GM10248 (cell line): ENCODE data around the gene API5.
"Not testable (repeated sequence)": the region's sequence is repeated elsewhere in the genome, so short reads cannot be mapped to it uniquely, and the experiment has no call there.

Experiments used
- CTCF ChIA-PET: fragments of 300-600 bp; sonication (Branson Sonifier 250); formaldehyde crosslinking; extraction: SDS; loops from one replicate; lab custom pipeline; 2021; ENCODE audit warnings: antibody characterized with exemption; lab: Yijun Ruan, JAX
- POLR2A ChIA-PET: fragments of 350-650 bp; sonication (Branson Sonifier 250); formaldehyde crosslinking; extraction: SDS; loops from one replicate; lab custom pipeline; 2020; ENCODE audit warnings: antibody characterized with exemption; lab: Yijun Ruan, JAX
- DNase-seq: peaks from one replicate; pipeline ENCODE4 v3.0.0; 2012; ENCODE audit errors: extremely low spot score
- TF ChIP-seq, protein P1 (sequence below): IDR thresholded peaks from 2 replicates; pipeline ENCODE4 v1.5.1; 2012; ENCODE audit warnings: mild to moderate bottlenecking, low read depth; ENCODE audit errors: extremely low read depth, missing control alignments, control extremely low read depth

Gene API5

DNA sequence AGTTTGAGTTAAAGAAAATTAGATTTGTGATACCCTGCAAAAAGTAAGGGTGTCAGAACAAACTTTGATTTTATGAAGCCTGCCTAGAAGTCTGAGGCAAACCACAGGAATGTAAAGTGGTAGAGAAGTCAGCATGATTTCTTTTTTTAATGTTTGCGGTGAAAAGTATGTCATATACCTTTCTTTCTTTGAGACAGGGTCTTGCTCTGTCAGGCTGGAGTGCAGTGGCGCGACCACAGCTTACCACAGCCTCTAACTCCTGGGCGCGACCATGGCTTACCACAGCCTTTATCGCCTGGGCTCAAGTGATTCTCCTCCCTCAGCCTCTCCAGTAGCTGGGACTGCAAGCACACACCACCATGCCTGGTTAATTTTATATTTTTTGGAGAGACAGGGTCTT lies 4.7 kb downstream of the API5 start:
- TF ChIP-seq, protein P1, sequence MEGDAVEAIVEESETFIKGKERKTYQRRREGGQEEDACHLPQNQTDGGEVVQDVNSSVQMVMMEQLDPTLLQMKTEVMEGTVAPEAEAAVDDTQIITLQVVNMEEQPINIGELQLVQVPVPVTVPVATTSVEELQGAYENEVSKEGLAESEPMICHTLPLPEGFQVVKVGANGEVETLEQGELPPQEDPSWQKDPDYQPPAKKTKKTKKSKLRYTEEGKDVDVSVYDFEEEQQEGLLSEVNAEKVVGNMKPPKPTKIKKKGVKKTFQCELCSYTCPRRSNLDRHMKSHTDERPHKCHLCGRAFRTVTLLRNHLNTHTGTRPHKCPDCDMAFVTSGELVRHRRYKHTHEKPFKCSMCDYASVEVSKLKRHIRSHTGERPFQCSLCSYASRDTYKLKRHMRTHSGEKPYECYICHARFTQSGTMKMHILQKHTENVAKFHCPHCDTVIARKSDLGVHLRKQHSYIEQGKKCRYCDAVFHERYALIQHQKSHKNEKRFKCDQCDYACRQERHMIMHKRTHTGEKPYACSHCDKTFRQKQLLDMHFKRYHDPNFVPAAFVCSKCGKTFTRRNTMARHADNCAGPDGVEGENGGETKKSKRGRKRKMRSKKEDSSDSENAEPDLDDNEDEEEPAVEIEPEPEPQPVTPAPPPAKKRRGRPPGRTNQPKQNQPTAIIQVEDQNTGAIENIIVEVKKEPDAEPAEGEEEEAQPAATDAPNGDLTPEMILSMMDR, result no peak
- DNase-seq, result no peak
- CTCF ChIA-PET, result interaction anchor here (0.6 to 1.5 kb wide), 3 partner anchors 12 to 42 kb away, joined by 3 read pairs; partner anchors contain the start of gene TTC17
- POLR2A ChIA-PET, result no interaction called here

DNA sequence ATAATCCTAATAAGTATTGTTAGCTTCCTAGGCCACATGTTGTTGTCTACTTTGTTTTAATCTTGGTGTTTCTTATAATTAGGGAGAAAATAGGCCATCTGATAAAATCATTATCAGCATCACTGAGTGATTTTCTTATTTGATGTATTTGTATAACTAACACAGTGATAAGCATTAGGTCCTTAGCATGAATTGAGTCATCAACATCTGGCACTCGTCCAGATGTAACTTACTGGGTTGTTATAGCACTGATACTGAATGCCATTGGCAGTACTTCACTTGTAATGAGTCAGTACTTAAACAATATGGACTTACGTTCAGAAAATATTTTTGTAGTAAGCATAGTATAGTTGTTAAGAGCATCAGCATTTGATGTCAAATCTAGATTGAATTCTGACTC lies 16.2 kb downstream of the API5 start:
- no peak for DNase-seq
- TF ChIP-seq, protein P1, result no peak
- ChIA-PET CTCF (interaction anchor here (1.7 to 3.4 kb wide), 2 partner anchors 15 to 26 kb away, joined by 5 to 16 read pairs; partner anchors contain the start of gene API5), POLR2A (no interaction called here)

DNA sequence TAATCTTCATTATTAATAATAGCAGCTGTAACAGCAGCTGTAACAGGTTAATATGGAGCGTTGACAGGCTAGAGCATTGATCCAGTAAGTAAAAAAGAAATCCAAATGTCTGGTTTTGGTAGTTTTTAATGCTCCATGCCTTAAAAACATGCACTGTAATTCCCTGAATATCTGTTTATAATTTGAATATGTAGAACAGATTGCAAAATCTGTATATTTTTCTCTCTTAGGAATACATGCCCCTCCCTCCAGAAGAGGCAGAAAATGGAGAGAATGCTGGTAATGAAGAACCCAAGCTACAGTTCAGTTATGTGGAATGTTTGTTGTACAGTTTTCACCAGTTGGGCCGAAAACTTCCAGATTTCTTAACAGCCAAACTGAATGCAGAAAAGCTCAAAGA lies 16.7 kb downstream of the API5 start:
- no peak for DNase-seq
- POLR2A ChIA-PET, result no interaction called here

DNA sequence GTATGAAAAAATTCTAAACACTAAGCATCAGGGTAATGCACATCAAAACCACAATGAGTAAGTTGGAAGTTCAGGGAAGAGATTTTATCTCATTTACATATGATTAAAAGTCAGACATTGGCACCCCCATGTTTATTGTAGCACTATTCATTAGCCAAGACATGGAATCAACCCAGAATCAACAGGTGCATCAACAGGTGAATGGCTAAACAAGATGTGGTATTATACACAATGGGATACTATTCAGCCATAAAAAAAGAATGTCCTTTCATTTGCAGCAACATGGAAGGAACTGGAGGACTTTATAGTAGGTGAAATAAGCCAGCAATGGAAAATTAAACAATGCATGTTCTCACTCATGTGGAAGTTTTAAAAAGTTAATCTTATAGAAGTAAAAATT lies 29.4 kb downstream of the API5 start:
- TF ChIP-seq, protein P1, result no peak
- DNase-seq, result no peak
- CTCF ChIA-PET, result no interaction called here
- POLR2A ChIA-PET, result no interaction called here

More for the DNA sequence above, 16.7 kb downstream of the API5 start:
- CTCF ChIA-PET, result interaction anchor here (1.0 to 3.4 kb wide), 3 partner anchors 12 to 25 kb away, joined by 3 to 16 read pairs (median 5); partner anchors contain the start of gene API5
- TF ChIP-seq, protein P1, result no peak

DNA sequence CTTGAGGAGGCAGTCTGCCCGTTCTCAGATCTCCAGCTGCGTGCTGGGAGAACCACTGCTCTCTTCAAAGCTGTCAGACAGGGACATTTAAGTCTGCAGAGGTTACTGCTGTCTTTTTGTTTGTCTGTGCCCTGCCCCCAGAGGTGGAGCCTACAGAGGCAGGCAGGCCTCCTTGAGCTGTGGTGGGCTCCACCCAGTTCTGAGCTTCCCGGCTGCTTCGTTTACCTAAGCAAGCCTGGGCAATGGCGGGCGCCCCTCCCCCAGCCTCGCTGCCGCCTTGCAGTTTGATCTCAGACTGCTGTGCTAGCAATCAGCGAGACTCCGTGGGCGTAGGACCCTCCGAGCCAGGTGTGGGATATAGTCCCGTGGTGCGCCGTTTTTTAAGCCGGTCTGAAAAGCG lies 39.6 kb downstream of the API5 start:
- DNase-seq, POLR2A ChIA-PET: not testable (repeated sequence)
- CTCF ChIA-PET, result interaction anchor here (1.5 kb wide), 1 partner anchor 10 kb away, joined by 6 read pairs; no protein-coding TSS in a partner anchor

DNA sequence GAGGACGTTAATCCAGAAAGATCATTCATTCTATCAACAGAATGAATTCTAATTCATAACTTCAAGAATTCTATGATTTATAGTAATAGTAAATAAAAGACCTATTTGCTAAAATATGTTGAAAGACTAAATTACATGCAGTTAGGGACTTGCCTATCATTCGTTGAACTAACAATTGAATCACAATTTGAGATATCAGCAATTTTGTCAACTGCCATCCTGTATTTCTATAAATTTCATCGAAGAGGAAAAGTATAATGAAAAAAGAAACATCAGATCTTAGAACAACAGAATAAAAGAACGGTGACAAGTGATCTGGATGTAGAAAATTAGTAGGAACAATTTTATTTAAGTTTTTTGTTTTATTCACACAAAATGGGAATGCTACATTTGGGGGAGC lies 42.5 kb downstream of the API5 start:
- ChIA-PET POLR2A (no interaction called here), CTCF (interaction anchor here (2.1 kb wide), 1 partner anchor 12 kb away, joined by 4 read pairs; no protein-coding TSS in a partner anchor)
- TF ChIP-seq, protein P1, result no peak

DNA sequence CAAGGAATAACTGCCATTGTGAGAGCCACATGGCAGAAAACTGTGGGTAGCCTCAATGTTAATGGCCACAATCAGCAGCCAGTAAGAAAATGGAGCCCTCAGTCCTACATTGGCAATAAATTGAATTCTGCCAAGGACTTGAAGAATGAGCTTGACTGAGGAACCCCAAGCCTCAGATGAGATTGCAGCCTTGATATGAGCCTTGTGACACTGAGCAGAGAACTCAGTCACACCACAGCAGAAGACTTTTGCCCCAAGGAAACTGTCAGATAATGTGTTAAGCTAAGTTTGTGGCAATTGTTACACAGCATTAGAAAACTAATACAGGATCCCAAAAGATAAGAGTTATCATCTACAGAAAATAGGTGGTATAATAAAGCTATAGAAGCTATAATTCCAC lies 44.5 kb downstream of the API5 start:
- TF ChIP-seq, protein P1, result no peak
- POLR2A ChIA-PET, result no interaction called here
- DNase-seq, result no peak
- CTCF ChIA-PET, result interaction anchor here (1.2 to 4.3 kb wide), 4 partner anchors 12 to 214 kb away, joined by 3 to 28 read pairs (median 5); partner anchors contain the start of gene API5

More for the DNA sequence above, 42.5 kb downstream of the API5 start:
- no peak for DNase-seq
